ENCODE measurements around the gene GABBR1.

The GABBR1 gene

DNA sequence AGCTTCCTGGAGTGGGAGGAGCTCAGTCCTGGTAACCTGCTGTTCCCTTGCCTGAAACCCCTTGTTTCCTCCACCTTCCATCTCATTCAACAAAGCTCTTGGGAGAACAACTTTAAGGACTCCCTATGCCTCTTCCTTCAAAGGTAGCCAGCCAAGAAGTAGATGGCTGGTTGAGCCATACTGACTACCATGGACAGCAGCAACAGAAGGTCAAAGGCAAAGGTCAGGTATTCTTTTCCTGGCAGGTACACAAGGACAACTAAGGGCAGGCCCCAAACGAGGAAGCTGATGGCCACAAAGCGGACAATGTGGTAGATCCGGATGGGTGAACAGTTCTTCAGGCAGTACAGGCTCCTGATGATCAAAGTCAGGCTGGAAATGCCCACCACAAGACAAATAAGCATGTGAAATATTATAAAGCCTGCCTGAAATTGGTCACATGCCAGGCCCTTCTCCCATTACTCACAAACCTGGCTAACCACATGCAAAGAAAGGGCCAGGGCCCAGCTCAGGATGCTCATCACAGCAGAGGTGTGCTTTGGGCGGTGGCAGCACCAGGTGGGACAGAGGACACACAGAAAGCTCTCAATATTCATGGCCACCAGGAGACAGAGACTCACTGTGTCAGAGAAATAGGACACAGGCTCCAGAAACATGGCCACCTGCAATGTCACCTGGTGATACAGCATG is 95.1 kb downstream of the GABBR1 start:
- no peak overlapping the region for H3K4me3 ChIP-seq (ENCODE audit: low read depth, low read length)
- no peak for DNase-seq (ENCODE audit: low read depth)

DNA sequence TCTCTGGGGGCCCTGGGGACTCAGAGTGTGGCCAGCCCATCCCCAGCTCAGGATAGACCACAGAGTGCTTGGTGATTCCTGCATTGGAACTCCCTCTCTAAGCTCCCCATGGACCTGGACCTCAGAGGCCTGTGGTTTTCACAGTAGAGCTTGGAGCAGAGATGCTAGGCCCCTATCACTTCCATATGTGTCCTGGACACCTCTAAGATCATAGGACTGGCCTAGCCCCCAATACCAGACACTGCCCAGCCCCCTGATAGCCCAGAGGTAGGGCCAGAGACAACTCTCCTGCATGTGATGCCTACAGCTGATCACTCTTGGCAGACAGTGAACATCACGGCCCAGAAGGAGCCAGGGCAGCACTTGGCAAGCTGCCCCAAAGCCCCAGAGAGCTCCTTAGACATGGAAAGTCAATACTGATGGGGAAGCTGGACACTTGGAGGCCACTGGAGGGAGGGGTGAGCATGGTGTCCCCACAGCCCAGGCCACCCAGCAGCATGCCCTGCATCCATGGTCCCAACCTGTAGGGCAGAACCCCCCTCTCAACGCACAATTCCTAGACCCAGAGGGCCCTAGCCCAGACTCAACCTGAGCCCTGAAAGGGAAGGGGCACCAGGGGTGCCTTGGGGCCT is 100.5 kb downstream of the GABBR1 start:
- DNase-seq (ENCODE audit: low read depth), result no peak
- no peak overlapping the region for H3K4me3 ChIP-seq (ENCODE audit: low read depth, low read length)

DNA sequence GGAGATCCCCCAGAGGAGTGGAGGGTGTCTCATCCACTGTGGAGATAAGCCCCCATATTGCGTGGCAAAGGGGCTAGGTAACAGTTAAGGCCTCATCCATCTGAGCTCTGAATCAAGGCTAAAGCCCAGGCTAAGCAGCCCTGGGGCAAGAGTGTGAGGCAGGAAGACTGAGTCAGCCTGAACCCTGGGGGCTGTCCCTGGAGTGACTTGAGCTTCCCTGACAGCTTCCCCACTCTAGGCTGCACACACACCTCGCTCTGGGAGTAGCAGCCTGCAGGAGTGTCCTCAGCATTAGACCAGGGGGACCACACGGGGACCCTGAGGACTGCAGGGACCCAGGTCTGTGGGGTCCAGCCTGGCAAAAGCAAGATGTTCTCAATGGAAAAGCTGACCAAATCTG is 101.3 kb downstream of the GABBR1 start:
- H3K4me3 ChIP-seq (ENCODE audit: low read depth, low read length), result no peak overlapping the region
- no peak for DNase-seq (ENCODE audit: low read depth)

DNA sequence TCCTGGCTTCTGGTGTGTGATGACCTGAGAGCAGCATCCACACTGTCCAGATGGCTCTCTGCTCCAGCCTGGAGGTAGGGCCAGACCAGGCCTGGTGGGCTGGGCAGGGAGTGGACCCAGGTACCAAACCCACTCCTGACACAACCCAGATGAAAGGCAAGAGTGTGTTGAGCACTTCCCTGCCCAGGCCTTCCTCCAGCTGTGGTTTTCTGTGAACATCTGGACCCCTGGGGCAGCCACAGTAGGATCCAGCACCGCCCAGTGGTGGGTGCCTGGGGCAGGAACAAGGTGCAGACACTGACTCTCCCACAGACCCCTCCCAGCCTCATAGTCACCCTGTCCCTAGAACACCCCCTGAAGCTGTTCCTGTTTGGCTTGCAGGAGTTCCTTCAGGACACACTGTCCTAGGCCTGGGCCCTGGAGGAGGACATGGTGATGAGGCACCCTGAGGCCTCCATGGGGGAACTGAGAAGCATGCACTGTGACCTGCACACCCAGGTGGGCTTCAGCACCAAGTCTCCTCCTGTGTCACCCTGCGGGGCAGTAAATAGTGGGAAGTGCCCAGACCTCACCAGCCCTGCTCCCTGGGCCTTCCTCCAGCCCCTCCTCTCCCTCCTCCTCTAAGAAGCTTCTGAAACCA is 102.2 kb downstream of the GABBR1 start:
- no peak for DNase-seq (ENCODE audit: low read depth)
- no peak overlapping the region for H3K4me3 ChIP-seq (ENCODE audit: low read depth, low read length)

DNA sequence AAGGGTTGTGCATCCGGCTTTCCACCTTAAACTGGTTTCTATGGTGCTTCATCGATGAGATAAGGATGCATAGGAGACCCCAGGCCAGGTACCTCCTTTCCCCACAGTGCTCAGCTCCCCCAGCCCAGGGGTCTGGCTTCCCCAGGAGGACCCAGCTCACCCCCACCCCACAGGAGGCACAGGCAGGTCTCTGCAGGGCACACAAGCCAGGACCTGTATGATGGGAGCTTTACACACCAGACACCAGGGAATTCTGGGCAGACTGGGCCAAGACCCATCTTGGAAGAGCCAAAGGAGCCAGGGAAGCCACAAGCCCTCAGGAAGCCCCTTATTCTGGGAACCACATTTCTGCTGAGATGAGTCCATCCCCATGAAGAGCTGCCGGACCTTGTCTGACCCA is 103.0 kb downstream of the GABBR1 start:
- no peak overlapping the region for H3K4me3 ChIP-seq (ENCODE audit: low read depth, low read length)
- no peak for DNase-seq (ENCODE audit: low read depth)

DNA sequence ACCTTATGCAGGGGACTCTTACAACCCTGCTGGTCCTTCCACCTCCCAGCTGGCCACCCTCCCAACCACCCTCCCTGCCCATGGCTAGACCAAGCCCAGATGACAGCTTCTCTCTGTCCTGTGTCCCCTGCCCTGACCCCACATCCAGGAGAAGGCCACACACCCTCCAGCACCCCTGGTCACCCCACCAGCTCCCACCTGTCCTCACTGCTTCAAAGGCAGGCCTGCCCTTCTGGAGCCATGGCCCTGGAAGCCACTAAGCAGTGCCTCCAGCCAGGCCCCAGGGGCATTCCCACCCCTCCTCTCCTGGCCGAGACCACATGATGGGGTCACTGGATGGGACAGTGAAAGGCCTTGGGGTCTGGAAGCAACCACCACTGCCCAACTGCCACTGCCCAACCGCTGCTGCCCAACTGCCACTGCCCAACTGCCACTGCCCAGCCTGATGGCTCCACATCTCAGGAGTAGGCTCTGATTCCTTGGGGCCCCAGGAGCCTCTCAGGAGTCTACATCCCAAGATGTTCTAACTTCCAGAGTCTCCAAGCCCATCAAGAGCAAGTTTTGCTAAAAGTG is 103.9 kb downstream of the GABBR1 start:
- no peak overlapping the region for H3K4me3 ChIP-seq (ENCODE audit: low read depth, low read length)
- no peak for DNase-seq (ENCODE audit: low read depth)

DNA sequence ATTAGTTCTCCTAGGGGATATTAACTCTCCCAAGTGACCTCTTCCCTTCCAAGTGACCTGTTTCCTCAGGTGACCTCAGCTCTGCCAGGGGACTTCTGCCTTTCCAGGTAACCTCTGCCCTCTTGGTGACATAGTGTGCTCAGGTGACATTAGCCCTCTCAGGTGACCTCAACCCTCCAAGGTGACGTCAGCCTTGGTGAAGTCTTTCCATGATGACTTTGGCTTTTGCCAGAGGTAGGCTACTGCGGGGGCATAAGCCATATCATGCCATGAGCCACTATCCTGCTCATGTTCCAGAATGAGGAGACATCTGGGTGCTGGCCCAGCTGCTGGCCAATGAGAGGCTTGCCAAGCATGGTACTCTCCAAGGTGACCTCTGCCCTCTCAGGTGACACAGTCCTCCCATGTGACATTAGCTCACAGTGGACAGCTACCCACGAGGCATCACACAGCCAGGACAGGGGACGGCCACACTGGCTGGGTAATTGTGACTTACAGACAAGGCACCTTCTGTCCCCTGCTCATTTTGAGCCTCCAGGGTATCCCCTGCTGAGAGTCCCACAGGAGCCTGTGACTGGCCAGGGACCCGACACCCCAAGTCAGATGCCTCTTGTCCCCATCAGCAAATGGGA is 104.6 kb downstream of the GABBR1 start:
- DNase-seq (ENCODE audit: low read depth), result no peak

DNA sequence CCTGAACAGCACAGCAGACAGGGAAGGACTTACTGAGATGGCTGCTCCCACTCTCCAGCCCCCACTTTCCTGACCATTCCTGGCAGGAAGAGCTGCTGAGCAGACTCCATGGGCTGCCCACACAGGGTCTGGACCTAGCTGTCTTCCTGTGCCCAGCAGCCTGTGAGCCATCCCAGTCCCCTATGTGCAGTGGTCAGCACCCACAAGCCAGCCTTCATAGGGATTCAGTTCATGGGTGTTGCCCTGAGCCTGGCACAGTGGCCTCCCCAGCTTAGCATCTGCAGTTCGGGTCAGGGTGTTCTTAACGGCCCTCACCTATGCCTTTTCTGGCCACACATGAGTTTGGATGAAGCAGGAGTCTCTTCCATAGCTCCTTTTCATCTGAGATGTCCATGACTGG is 105.4 kb downstream of the GABBR1 start:
- H3K4me3 ChIP-seq (ENCODE audit: low read depth, low read length), result no peak overlapping the region
- DNase-seq (ENCODE audit: low read depth), result no peak

More for the DNA sequence above, 104.6 kb downstream of the GABBR1 start:
- no peak overlapping the region for H3K4me3 ChIP-seq (ENCODE audit: low read depth, low read length)

DNA sequence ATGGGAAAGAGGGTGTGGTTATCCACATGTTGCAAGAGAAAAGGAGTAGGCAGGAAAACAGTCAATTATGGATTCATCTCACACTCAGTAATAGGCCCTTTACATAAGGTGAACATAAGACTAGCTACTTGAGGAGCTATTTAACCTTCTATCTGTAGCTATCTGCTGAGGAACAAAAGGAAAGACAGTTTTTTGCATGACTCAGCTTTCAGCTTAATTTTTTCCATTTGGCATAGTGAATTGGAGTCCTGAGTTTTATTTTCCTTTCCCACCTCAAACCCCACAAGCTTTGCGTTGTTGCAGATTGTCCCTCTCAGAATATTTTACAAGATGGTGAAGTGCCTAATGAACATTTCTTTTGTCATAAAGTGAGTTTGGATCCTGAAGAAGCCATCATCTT is 105.9 kb downstream of the GABBR1 start:
- no peak overlapping the region for H3K4me3 ChIP-seq (ENCODE audit: low read depth, low read length)
- DNase-seq (ENCODE audit: low read depth), result no peak

DNA sequence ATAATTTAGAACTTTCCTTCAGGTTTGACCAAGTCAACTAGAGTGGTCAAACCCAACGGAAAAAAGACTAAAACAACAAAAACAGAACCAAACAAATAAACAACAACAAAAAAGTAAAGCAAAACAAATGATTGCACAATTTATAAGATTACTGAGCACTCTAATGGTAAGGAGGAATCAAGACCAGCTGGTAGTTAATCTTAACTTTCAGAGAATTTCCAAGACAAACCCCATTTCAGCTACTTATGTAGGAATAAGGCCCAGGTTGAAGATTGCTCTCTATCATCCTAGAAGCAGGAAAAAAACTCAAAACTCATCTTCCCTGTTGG is 107.7 kb downstream of the GABBR1 start:
- no peak overlapping the region for H3K4me3 ChIP-seq (ENCODE audit: low read depth, low read length)
- DNase-seq (ENCODE audit: low read depth), result no peak

DNA sequence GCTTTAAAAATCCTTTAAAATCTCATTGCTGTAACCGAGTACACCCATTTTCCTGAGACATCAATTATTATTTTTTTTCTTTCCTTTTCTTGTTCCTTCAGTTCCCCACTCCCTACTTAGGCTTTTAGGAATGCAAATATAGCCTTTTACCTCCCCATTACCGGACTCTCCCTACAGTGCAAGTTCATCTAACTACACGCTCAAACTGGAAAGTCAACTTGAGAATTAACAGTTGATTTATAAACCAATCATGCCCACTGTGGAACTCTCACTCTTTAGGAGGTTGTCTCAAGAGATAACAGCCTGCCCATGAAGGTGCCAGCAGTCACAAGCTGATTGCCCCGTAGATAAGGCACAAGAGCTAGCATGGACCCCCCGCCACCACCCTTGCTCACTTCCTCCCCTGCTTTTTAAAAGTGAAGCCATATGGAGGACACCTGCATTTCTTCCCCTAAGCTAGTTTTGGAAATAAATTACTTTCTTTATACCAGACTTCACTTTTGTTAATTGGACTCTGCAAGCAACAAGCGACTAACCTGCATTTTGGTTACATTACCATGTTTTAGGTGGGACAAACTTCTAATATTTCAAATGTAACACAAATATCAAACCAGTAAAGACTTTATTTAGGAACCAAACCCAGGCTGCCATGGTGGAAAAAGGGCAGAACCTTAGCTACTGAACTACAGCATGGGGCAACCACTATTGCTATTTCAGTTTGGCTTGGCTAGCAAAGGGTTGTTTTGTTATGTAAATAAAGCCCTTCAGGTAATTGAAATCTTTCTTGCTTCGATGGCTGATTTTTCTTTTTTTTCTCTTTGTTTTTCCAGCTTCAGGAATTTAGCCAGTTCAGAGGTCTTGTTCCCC is 108.3 kb downstream of the GABBR1 start:
- H3K4me3 ChIP-seq (ENCODE audit: low read depth, low read length), result no peak overlapping the region
- DNase-seq (ENCODE audit: low read depth), result no peak

DNA sequence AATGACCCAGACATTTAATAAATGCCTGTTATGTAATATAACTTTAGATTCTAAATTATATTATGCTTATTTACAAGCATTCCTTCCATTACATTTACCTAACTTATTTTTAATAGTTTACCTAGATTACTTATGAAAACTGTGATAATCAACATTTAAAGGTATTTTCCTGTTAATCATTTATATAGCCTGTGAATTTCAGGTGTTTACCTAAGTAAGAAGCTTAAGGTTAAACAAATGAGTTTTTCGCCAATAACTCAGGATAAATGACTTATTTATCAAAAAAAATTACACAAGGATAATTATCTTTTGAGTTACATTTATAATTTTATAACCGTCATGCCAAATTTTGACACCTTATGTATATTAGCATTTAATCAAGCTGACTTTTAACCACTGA is 108.9 kb downstream of the GABBR1 start:
- no peak for DNase-seq (ENCODE audit: low read depth)
- H3K4me3 ChIP-seq (ENCODE audit: low read depth, low read length), result no peak overlapping the region

DNA sequence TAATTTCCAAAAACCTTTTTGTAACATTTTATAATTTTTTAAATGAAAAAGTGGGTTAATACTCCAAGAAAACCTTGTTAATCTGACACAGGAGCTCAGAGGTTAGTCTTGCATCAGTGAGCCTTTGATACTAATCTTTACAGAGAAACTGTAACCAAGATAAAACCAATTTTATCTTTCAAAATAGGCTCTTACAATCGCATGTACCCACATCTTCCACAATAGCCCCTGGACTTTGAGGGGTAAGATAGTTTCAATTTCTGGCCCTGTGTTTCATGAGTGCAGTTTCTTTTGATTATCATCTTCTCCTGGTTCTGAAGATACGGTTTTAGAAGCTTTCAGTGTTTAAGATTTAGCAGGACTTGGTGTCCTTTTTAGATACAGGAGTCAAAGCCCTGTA is 110.8 kb downstream of the GABBR1 start:
- DNase-seq (ENCODE audit: low read depth), result no peak
- no peak overlapping the region for H3K4me3 ChIP-seq (ENCODE audit: low read depth, low read length)

DNA sequence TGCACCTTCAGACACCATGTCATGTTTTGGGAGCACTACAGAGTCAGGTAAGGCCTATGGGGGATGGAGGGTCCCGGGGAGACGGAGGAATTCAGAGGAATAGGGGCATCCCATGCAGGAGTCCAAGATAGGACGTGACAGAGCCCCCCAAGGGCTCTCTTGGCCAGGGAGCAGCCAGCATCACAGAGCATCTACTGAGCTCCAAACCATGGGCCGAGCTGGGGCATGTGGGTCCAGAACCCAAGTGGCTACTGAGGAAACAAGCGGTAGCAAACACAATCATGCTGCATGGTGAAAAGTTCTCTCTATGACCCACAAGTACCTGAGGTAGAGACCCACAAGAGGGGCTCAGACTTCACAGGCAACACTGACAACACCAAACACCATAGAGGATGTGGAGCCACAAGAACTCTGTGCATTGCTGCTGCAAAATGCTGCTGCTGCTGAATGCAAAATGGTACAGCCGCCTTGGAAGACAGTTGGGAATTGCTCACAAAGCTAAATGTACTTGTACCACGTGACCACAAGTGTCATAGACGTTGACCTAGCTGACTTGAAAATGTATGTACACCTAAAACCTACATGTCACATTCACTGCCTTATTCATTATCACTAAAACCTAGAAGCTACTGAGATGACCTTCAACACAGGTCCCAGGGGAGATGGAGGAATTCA is 111.8 kb downstream of the GABBR1 start:
- no peak overlapping the region for H3K4me3 ChIP-seq (ENCODE audit: low read depth, low read length)

DNA sequence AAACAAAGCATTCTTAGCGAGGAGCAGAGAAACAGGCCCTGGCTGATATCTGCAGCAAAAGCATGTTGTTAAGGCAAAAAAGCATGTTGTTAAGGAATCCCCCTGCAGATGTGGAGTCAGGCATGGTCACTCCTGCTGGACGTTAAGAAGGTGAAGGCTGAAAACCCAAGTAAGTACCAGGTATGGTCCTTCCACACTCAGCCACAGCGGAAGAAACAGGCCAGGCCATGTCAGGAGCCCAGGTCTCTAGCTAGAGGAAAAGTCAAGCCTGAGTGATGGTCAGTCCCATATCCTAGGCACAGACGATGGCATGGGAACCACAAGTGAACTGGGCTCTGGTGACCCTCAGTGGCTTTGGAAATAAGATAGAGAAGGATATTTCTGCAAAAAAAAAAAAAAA is 112.8 kb downstream of the GABBR1 start:
- H3K4me3 ChIP-seq (ENCODE audit: low read depth, low read length), result no peak overlapping the region
- DNase-seq (ENCODE audit: low read depth), result no peak

More for the DNA sequence above, 111.8 kb downstream of the GABBR1 start:
- DNase-seq (ENCODE audit: low read depth), result no peak

DNA sequence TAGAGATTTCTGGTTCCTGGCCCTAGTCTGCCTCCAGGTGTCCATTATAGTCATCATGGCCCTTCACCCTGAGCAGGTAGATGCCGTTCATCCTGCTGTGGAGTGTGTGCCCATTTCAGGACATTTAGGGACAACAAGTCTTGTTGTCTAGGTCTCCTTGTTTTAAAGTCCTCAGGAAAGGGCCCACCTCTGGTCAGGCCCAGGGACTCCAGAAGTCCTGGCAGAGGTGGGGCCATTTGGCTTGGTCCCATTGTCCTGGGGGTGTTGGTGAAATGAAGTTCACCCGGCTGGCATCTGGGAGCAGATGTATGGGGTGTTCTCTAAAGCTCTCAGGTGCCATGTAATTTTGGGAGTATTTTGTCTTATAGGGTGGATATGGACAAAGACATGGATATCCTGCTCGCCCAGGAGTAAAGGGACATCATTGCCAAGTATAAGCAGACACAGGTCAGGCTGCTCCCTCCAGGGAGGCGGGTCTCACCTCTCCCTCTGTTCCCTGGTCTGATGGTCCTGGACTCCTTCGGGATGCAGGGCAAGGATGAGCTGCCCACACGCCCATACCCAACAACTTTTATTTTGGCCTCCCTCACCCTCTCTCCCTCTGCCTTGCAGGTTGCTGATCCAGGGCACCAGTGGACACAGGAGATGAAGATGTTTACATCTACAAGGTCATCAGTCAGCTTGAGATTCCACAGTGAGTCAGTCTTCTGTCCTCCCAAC is 113.5 kb downstream of the GABBR1 start:
- H3K4me3 ChIP-seq (ENCODE audit: low read depth, low read length), result no peak overlapping the region
- DNase-seq (ENCODE audit: low read depth), result no peak

DNA sequence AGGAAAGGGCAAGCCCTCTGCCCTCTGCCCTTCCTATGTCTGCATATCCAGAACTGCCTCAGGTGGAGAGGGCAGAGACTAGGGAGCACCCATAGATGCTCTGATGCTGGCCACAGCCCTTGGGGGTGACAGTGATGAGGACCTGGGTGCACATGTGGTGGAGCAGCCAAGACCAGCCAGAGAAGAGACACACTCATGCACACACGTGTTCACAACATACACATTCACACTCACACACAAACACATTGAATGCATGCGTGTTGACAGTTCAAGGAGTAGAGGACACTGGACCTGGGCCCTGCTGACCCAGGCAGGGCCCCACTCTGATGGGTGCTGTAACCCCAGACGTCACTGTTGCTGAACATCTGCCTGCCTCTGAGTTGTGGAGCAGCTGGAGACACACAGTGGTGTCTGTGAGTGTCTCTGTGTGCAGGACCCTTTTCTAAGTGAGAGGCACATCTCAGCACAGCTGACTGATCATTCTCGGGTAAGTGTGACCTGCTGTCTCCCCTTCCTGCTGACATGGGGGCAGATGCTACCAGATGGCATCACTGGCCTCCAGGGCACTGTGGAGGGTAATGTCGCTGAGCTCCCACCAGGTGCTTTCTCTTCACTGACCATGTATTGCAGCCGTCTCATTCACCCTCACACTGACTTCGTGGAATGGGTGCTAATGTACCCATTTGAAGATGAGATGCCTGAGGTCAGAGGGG is 115.1 kb downstream of the GABBR1 start:
- no peak overlapping the region for H3K4me3 ChIP-seq (ENCODE audit: low read depth, low read length)
- no peak for DNase-seq (ENCODE audit: low read depth)

DNA sequence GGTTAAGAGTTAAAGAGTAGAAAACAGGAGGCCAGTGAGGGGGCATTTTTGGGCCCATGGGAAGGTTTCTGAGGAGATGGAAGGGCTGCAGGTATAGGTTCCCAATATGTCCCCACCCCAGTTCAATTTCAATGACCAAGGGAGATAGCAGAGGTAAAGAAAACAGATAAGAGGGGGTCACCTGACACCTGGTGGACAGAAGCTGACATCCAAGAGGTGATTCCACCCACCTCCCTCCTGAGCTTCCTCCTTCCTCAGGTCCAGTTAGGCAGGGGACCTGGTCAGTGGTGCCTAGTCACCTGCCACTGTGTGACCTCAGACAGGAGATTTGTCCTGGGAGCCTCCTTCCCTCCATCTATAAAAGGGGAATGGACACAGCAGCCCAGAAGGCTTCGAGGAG is 115.7 kb downstream of the GABBR1 start:
- H3K4me3 ChIP-seq (ENCODE audit: low read depth, low read length), result no peak overlapping the region
- no peak for DNase-seq (ENCODE audit: low read depth)
